ENCODE measurements around the gene TRABD2B. TPM values are rescaled to one million over a fixed set of nuclear protein-coding genes. Genes with fewer than 3 reads are reported as not detected.

Gene TRABD2B
- total RNA-seq, 1 experiment from 2014 or later = 0.36 TPM

GRCh38 chr1:47835409-47835808 is 161.8 kb downstream of the TRABD2B start:
- no peak overlapping the region for H3K4me3 ChIP-seq (ENCODE audit: low read depth, low read length)
- no peaks in the 10 kb centered on the region for H3K36me3 ChIP-seq (ENCODE audit: control insufficient read depth, insufficient read depth, low read length)
- BruUV-seq (replicated peaks) = no TSS peak
- POLR2A ChIA-PET = no interaction called here
- H3K4me1 ChIP-seq = no peaks in the 10 kb centered on the region
- no peaks in the 10 kb centered on the region for H3K27me3 Mint-ChIP-seq (ENCODE audit: insufficient read depth, unreplicated experiment)
- no peak for TF ChIP-seq CTCF (IDR thresholded peaks at IDR 0.05; ENCODE audit: insufficient read depth in 1 of 2, low read depth in 1 of 2, low read length in 1 of 2, severe bottlenecking in 1 of 2, unreplicated experiment in 1 of 2)
- CTCF ChIA-PET = no interaction called here
- H3K27ac Mint-ChIP-seq (ENCODE audit: unreplicated experiment) = no peak overlapping the region
- H3K4me3 Mint-ChIP-seq (ENCODE audit: unreplicated experiment) = no peak overlapping the region
- DNase-seq = no peak
- no peaks in the 10 kb centered on the region for H3K4me1 Mint-ChIP-seq (ENCODE audit: low read depth, unreplicated experiment)
- intact Hi-C loops (cut with micrococcal nuclease; ENCODE audit: unreplicated experiment) = no loop called here
- H3K27me3 ChIP-seq (replicated peaks; ENCODE audit: control insufficient read depth, insufficient read depth, low read length) = no peaks in the 10 kb centered on the region
- H3K9me3 ChIP-seq = peaks cover 4% of the 10 kb centered on the region
- H3K36me3 Mint-ChIP-seq (ENCODE audit: insufficient read depth, unreplicated experiment) = no peaks in the 10 kb centered on the region
- H3K9me3 Mint-ChIP-seq (ENCODE audit: unreplicated experiment) = peaks cover 15% of the 10 kb centered on the region

GRCh38 chr1:47834326-47834725 is 162.9 kb downstream of the TRABD2B start:
- DNase-seq = no peak
- Mint-ChIP-seq H3K27me3 (ENCODE audit: insufficient read depth, unreplicated experiment) (no peaks in the 10 kb centered on the region), H3K36me3 (ENCODE audit: insufficient read depth, unreplicated experiment) (no peaks in the 10 kb centered on the region), H3K4me1 (ENCODE audit: low read depth, unreplicated experiment) (no peaks in the 10 kb centered on the region), H3K9me3 (ENCODE audit: unreplicated experiment) (peaks cover 15% of the 10 kb centered on the region), H3K4me3 (ENCODE audit: unreplicated experiment) (no peak overlapping the region), H3K27ac (ENCODE audit: unreplicated experiment) (no peak overlapping the region)
- ChIA-PET CTCF (no interaction called here), POLR2A (no interaction called here)
- no peaks in the 10 kb centered on the region for H3K27me3 ChIP-seq (replicated peaks; ENCODE audit: control insufficient read depth, insufficient read depth, low read length)
- H3K4me3 ChIP-seq (ENCODE audit: low read depth, low read length) = no peak overlapping the region
- no peak for TF ChIP-seq CTCF (IDR thresholded peaks at IDR 0.05; ENCODE audit: insufficient read depth in 1 of 2, low read depth in 1 of 2, low read length in 1 of 2, severe bottlenecking in 1 of 2, unreplicated experiment in 1 of 2)
- no peaks in the 10 kb centered on the region for H3K36me3 ChIP-seq (ENCODE audit: control insufficient read depth, insufficient read depth, low read length)
- peaks cover 4% of the 10 kb centered on the region for H3K9me3 ChIP-seq
- H3K4me1 ChIP-seq = no peaks in the 10 kb centered on the region
- intact Hi-C loops (cut with micrococcal nuclease; ENCODE audit: unreplicated experiment) = no loop called here
- no TSS peak for BruUV-seq (replicated peaks)

- H3K4me1 Mint-ChIP-seq (ENCODE audit: low read depth, unreplicated experiment) = no peaks in the 10 kb centered on the region
- no peak for DNase-seq
- peaks cover 14% of the 10 kb centered on the region for H3K9me3 Mint-ChIP-seq (ENCODE audit: unreplicated experiment)
- TF ChIP-seq CTCF (IDR thresholded peaks at IDR 0.05; ENCODE audit: insufficient read depth in 1 of 2, low read depth in 1 of 2, low read length in 1 of 2, severe bottlenecking in 1 of 2, unreplicated experiment in 1 of 2) = no peak
- CTCF ChIA-PET = no interaction called here
- no TSS peak for BruUV-seq (replicated peaks)
- no peak overlapping the region for H3K4me3 Mint-ChIP-seq (ENCODE audit: unreplicated experiment)
- peaks cover 4% of the 10 kb centered on the region for H3K36me3 Mint-ChIP-seq (ENCODE audit: insufficient read depth, unreplicated experiment)
- Histone ChIP-seq H3K4me3 (ENCODE audit: low read depth, low read length) (no peak overlapping the region), H3K36me3 (ENCODE audit: control insufficient read depth, insufficient read depth, low read length) (no peaks in the 10 kb centered on the region), H3K4me1 (no peaks in the 10 kb centered on the region), H3K9me3 (peaks cover 4% of the 10 kb centered on the region), H3K27me3 (replicated peaks; ENCODE audit: control insufficient read depth, insufficient read depth, low read length) (no peaks in the 10 kb centered on the region)
- POLR2A ChIA-PET = no interaction called here
- intact Hi-C loops (cut with micrococcal nuclease; ENCODE audit: unreplicated experiment) = no loop called here
- no peak overlapping the region for H3K27ac Mint-ChIP-seq (ENCODE audit: unreplicated experiment)
- no peaks in the 10 kb centered on the region for H3K27me3 Mint-ChIP-seq (ENCODE audit: insufficient read depth, unreplicated experiment)
Measured at GRCh38 chr1:47830641-47831333, 166.4 kb downstream of the TRABD2B start.
